ENCODE measurements around the gene SUCLG2. TPM values are rescaled to one million over a fixed set of nuclear protein-coding genes. Genes with fewer than 3 reads are reported as not detected.

Gene SUCLG2
- total RNA-seq, 1 experiment from 2014 or later: 22.3 TPM

DNA sequence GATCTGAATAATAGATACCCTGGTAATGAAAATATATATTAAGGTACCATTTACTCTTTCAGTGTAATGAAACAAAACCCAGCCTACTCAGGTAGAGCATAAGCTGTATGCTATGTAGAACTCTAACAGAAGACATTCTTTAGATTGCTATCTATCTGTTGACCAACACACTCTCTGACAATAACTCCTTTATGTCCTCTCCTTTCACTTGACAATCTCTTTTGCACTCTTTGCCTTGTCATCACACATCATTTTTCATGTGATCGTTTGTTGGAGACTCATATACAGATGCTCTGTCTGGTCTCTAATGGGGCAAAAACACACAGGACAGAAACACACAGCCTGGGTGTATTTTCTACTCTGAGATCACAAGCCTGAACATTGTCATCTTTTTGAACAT lies 35.4 kb upstream of the SUCLG2 start:
- no peak overlapping the region for H3K4me2 ChIP-seq (ENCODE audit: low read length)
- H4K20me1 ChIP-seq (ENCODE audit: low read length): no peaks in the 10 kb centered on the region
- no peak overlapping the region for H3K9ac ChIP-seq (ENCODE audit: low read length)
- no TSS peak for BruUV-seq (replicated peaks)
- no peak overlapping the region for H2AFZ ChIP-seq (ENCODE audit: low read length)
- no peak for TF ChIP-seq EZH2phosphoT487 (IDR thresholded peaks at IDR 0.05; ENCODE audit: borderline replicate concordance, low read length)
- no peak for TF ChIP-seq EZH2 (IDR thresholded peaks at IDR 0.05; ENCODE audit: low read length, unreplicated experiment)
- TF ChIP-seq, protein P1, sequence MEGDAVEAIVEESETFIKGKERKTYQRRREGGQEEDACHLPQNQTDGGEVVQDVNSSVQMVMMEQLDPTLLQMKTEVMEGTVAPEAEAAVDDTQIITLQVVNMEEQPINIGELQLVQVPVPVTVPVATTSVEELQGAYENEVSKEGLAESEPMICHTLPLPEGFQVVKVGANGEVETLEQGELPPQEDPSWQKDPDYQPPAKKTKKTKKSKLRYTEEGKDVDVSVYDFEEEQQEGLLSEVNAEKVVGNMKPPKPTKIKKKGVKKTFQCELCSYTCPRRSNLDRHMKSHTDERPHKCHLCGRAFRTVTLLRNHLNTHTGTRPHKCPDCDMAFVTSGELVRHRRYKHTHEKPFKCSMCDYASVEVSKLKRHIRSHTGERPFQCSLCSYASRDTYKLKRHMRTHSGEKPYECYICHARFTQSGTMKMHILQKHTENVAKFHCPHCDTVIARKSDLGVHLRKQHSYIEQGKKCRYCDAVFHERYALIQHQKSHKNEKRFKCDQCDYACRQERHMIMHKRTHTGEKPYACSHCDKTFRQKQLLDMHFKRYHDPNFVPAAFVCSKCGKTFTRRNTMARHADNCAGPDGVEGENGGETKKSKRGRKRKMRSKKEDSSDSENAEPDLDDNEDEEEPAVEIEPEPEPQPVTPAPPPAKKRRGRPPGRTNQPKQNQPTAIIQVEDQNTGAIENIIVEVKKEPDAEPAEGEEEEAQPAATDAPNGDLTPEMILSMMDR (conservative IDR thresholded peaks at IDR 0.05; ENCODE audit: low read depth, low read length): no peak
- H3K36me3 ChIP-seq (ENCODE audit: low read depth, low read length): no peaks in the 10 kb centered on the region
- no peaks in the 10 kb centered on the region for H3K9me3 ChIP-seq (ENCODE audit: low read length)
- ChIA-PET POLR2A (ENCODE audit: unreplicated experiment) (no interaction called here), CTCF (no interaction called here)
- H3K4me3 ChIP-seq (ENCODE audit: low read length): no peak overlapping the region
- H3K9me2 ChIP-seq (replicated peaks; ENCODE audit: low read length): no peaks in the 10 kb centered on the region
- DNase-seq: no peak
- H3K4me1 ChIP-seq (ENCODE audit: insufficient read depth, low read length): no peaks in the 10 kb centered on the region
- H3K79me2 ChIP-seq (ENCODE audit: low read length): no peaks in the 10 kb centered on the region
- H3K27ac ChIP-seq (ENCODE audit: low read length): no peak overlapping the region
- ATAC-seq: no peak
- intact Hi-C loops (cut with micrococcal nuclease): no loop called here
- H3F3A ChIP-seq (ENCODE audit: low read length, unreplicated experiment): no peaks in the 10 kb centered on the region
- no peaks in the 10 kb centered on the region for H3K27me3 ChIP-seq (ENCODE audit: low read length)

GRCh38 chr3:67688231-67688630 lies 33.8 kb upstream of the SUCLG2 start:
- TF ChIP-seq, protein P1 (conservative IDR thresholded peaks at IDR 0.05; ENCODE audit: low read depth, low read length): no peak
- no peak for TF ChIP-seq EZH2 (IDR thresholded peaks at IDR 0.05; ENCODE audit: low read length, unreplicated experiment)
- no peak for TF ChIP-seq EZH2phosphoT487 (IDR thresholded peaks at IDR 0.05; ENCODE audit: borderline replicate concordance, low read length)
- Histone ChIP-seq H3K4me2 (ENCODE audit: low read length) (no peak overlapping the region), H4K20me1 (ENCODE audit: low read length) (no peaks in the 10 kb centered on the region), H3K9ac (ENCODE audit: low read length) (no peak overlapping the region), H2AFZ (ENCODE audit: low read length) (no peak overlapping the region), H3K4me3 (ENCODE audit: low read length) (no peak overlapping the region), H3F3A (ENCODE audit: low read length, unreplicated experiment) (no peaks in the 10 kb centered on the region), H3K9me3 (ENCODE audit: low read length) (no peaks in the 10 kb centered on the region), H3K9me2 (replicated peaks; ENCODE audit: low read length) (no peaks in the 10 kb centered on the region), H3K36me3 (ENCODE audit: low read depth, low read length) (no peaks in the 10 kb centered on the region), H3K79me2 (ENCODE audit: low read length) (no peaks in the 10 kb centered on the region), H3K27me3 (ENCODE audit: low read length) (no peaks in the 10 kb centered on the region), H3K27ac (ENCODE audit: low read length) (no peak overlapping the region), H3K4me1 (ENCODE audit: insufficient read depth, low read length) (no peaks in the 10 kb centered on the region)
- intact Hi-C loops (cut with micrococcal nuclease): no loop called here
- BruUV-seq (replicated peaks): no TSS peak
- ChIA-PET CTCF (no interaction called here), POLR2A (ENCODE audit: unreplicated experiment) (no interaction called here)
- DNase-seq (no peak), ATAC-seq (no peak)

- intact Hi-C loops (cut with micrococcal nuclease): no loop called here
- H3K9me3 ChIP-seq (ENCODE audit: low read length): no peaks in the 10 kb centered on the region
- no peaks in the 10 kb centered on the region for H3K27me3 ChIP-seq (ENCODE audit: low read length)
- no peaks in the 10 kb centered on the region for H3K4me1 ChIP-seq (ENCODE audit: insufficient read depth, low read length)
- ChIA-PET POLR2A (ENCODE audit: unreplicated experiment) (no interaction called here), CTCF (no interaction called here)
- no peak overlapping the region for H3K4me3 ChIP-seq (ENCODE audit: low read length)
- H3K9ac ChIP-seq (ENCODE audit: low read length): no peak overlapping the region
- no peak overlapping the region for H3K4me2 ChIP-seq (ENCODE audit: low read length)
- no peaks in the 10 kb centered on the region for H3K9me2 ChIP-seq (replicated peaks; ENCODE audit: low read length)
- ATAC-seq: no peak
- no peaks in the 10 kb centered on the region for H3K79me2 ChIP-seq (ENCODE audit: low read length)
- no peak for DNase-seq
- BruUV-seq (replicated peaks): no TSS peak
- H3F3A ChIP-seq (ENCODE audit: low read length, unreplicated experiment): no peaks in the 10 kb centered on the region
- no peaks in the 10 kb centered on the region for H3K36me3 ChIP-seq (ENCODE audit: low read depth, low read length)
- H4K20me1 ChIP-seq (ENCODE audit: low read length): no peaks in the 10 kb centered on the region
- H2AFZ ChIP-seq (ENCODE audit: low read length): no peak overlapping the region
- no peak overlapping the region for H3K27ac ChIP-seq (ENCODE audit: low read length)
- TF ChIP-seq, protein P1 (conservative IDR thresholded peaks at IDR 0.05; ENCODE audit: low read depth, low read length): no peak
- no peak for TF ChIP-seq EZH2 (IDR thresholded peaks at IDR 0.05; ENCODE audit: low read length, unreplicated experiment)
- no peak for TF ChIP-seq EZH2phosphoT487 (IDR thresholded peaks at IDR 0.05; ENCODE audit: borderline replicate concordance, low read length)
These were observed 31.7 kb upstream of the SUCLG2 start for GRCh38 chr3:67686069-67686468.
